Fibroblast of upper back skin (primary cell): Measurements from ENCODE around the gene PLA2G5.
"Not testable (repeated sequence)": the region's sequence is repeated elsewhere in the genome, so short reads cannot be mapped to it uniquely, and the experiment has no call there.

ENCODE experiments used
- DNase-seq: peaks from one replicate; pipeline ENCODE4 v3.0.0-alpha.2; 2013

PLA2G5 gene

GRCh38 chr1:20123722-20124455, 53.9 kb downstream of the PLA2G5 start:
- no peak for DNase-seq

- DNase-seq: peak; percentile 73
These were observed 54.6 kb downstream of the PLA2G5 start for GRCh38 chr1:20124456-20125057.

GRCh38 chr1:20125100-20125499, 55.1 kb downstream of the PLA2G5 start:
- DNase-seq: no peak

- DNase-seq: no peak
These were observed 56.2 kb downstream of the PLA2G5 start for GRCh38 chr1:20126041-20126805.

GRCh38 chr1:20126806-20127440, 56.9 kb downstream of the PLA2G5 start:
- no peak for DNase-seq

GRCh38 chr1:20130518-20130917, 60.5 kb downstream of the PLA2G5 start:
- not testable (repeated sequence) for DNase-seq

GRCh38 chr1:20134995-20135394, 65.0 kb downstream of the PLA2G5 start:
- DNase-seq: no peak

- no peak for DNase-seq
These were observed 66.3 kb downstream of the PLA2G5 start for GRCh38 chr1:20136249-20136648.

- no peak for DNase-seq
These were observed 67.1 kb downstream of the PLA2G5 start for GRCh38 chr1:20137055-20137454.

GRCh38 chr1:20137604-20138003, 67.6 kb downstream of the PLA2G5 start:
- DNase-seq: no peak

GRCh38 chr1:20138346-20138745, 68.4 kb downstream of the PLA2G5 start:
- no peak for DNase-seq

GRCh38 chr1:20138961-20139550, 69.1 kb downstream of the PLA2G5 start, which contains the start of gene PLA2G2F:
Gene PLA2G2F, plus strand, starts transcription at chr1:20139323. Its CDS starts 105 bp downstream, at chr1:20139428.
- no peak for DNase-seq

- DNase-seq: no peak
These were observed 70.0 kb downstream of the PLA2G5 start for GRCh38 chr1:20139776-20140612.

- no peak for DNase-seq
These were observed 71.0 kb downstream of the PLA2G5 start for GRCh38 chr1:20141001-20141400.

- no peak for DNase-seq
These were observed 71.5 kb downstream of the PLA2G5 start for GRCh38 chr1:20141466-20141865.
